Stimulated activated CD4-positive, alpha-beta T cell treated with anti-CD3 and anti-CD28 coated beads, Interleukin-1b, Interleukin-23, amount 100 ng/mL, for 1 hour (primary cell): Measurements from ENCODE around the gene CDKN2AIPNL.
"Not testable (repeated sequence)": the region's sequence is repeated elsewhere in the genome, so short reads cannot be mapped to it uniquely, and the experiment has no call there.

Experiments used
- DNase-seq, 2 donors: peaks; one replicate each; pipeline ENCODE4 v3.0.0-alpha.2; 2020; ENCODE audit warnings: low read depth in 2 of 2

CDKN2AIPNL gene

GRCh38 chr5:134438721-134439123 is 27.0 kb upstream of the CDKN2AIPNL start:
- no peak for DNase-seq

DNA sequence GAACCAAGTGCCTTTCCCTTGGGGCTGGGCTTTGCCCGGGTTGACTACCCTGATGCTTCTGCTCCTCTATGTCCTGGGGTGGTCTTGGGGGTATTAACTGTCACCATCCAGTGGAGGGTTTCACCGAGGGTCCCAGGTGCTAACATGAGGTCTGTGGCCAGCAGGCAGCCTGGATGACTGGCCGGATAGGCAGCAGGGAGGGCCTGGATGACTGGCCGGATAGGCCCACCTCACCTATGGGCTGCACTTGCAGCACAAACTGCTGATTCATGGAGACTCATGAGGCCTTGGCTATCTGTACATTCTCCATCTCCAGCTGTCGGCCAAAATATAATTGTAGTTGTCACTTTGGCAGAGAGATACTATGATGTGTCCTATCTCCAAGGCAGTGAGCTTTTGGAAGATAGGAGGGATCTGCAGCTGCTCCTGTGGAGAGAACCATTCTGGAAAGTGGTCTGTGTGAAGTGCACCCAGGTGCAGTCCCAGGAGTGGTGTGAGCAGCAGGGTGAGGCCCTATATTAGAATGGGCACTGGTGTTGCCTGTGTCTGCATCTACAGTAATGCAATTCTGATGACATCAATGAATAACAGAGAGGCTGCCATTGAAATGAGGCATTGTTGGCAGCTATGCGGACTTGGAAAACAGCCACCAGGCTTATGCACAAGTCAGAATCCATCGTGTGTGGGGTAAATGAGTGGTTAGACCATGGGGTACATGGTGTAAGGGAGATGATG is 26.3 kb upstream of the CDKN2AIPNL start:
- DNase-seq: no peak

GRCh38 chr5:134437340-134437846 is 25.7 kb upstream of the CDKN2AIPNL start:
- DNase-seq: no peak

- no peak for DNase-seq
These were observed 25.1 kb upstream of the CDKN2AIPNL start for GRCh38 chr5:134436523-134437339.

DNA sequence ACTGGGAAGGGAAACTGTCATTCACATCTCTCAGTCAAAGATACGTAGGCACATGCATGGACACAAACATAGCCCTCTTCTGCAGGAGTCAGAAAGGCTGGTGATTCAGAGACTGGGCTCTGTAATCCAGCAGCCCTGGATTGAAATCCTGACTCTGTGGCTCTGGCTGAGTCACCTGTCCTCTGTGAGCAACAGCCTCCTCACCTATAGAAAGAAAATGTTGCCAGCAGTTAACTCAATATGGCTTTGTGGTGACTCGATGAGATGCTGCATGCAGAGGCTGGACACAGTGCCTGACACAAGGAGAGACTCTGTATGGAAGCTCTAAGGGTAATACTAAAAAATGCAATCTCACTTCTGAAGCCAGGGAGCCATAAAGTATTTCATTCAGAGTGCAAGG is 23.9 kb upstream of the CDKN2AIPNL start:
- no peak for DNase-seq

DNA sequence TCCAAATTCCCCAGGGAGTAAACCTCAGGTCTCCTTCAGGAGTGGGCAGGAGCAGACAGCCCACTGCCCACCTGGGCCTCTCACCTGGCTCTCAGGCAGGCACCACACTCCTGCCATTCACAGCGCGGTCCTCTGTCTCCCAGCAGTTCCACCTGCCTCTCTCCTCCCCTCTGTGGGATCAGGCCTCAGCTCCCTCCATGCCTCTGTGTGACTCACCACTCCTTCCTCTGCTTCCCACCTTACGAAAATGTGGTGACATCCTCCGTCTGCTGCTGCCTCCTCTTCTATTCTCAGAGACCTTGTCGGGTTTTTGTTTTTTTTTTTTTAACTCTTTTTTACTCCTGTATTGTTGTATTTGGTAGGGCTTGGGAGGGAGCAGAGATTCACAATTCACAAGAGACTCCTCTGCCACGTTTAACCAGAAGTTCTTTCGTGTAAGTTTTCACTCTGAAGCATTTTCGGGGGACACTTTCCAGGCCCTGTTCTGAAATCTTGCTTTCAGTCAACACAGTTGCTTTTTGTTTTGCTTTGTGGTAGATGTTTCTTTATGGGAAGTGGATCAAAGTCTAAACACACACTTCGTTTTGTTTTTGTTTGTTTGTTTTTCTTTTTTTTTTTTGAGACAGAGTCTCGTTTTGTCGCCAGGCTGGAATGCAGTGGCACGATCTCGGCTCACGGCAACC is 21.1 kb upstream of the CDKN2AIPNL start:
- DNase-seq: no peak

GRCh38 chr5:134432174-134432573 is 20.5 kb upstream of the CDKN2AIPNL start:
- DNase-seq: no peak

GRCh38 chr5:134430001-134430569 is 18.4 kb upstream of the CDKN2AIPNL start:
- no peak for DNase-seq

DNA sequence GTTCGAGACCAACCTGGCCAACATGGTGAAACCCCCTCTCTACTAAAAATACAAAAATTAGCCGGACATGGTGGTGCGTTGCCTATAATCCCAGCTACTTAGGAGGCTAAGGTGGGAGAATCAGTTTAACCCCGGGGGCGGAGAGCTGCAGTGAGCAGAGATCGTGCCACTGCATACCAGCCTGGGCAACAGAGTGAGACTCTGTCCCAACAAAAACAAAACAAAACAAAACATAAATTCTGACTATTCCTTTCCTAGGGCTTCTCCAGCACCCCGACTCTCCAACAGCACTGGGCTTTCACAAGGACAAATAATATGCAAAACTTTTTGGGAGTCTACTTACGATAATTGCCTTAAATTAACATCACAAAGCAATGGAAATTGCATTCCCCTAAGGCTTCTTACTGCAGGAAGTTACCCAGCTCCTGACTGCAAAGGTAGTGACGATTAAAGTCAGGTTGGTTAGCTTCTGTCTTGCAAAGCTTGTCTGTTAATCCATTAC is 15.9 kb upstream of the CDKN2AIPNL start:
- no peak for DNase-seq

DNA sequence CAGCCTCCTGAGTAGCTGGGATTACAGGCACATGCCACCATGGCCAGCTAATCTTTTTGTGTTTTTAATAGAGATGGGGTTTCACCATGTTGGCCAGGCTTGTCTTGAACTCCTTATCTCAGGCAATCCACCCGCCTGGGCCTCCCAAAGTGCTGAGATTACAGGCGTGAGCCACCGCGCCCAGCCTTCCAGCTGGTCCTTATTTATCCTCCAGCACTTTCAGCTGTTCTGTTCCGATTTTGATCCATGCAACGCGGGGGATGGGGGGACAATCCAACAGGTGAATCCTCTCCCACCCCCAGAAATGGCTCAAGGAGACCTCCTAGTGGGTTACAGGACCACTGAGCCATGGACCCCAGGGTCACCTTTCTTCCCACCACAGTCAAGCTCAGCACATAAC is 14.7 kb upstream of the CDKN2AIPNL start:
- DNase-seq: no peak

DNA sequence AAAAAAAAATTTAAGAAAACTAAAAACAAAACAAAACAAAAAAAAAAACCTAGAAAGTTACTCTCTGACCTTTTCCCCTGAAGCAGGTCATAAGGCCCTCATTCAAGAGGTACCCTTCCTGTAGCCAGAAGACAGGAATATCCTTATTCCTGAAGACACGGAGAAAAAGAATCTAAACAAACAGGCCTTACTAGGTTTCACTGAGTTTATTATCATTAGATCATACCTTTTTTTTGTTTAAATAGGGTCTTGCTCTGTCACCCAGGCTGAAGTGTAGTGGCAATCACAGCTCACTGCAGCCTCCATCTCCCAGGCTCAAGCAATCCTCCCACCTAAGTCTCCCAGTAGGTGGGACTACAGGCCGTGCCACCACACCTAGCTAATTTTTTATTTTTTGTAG is 11.7 kb upstream of the CDKN2AIPNL start:
- no peak for DNase-seq

GRCh38 chr5:134422791-134423365 is 11.2 kb upstream of the CDKN2AIPNL start:
- DNase-seq: no peak

DNA sequence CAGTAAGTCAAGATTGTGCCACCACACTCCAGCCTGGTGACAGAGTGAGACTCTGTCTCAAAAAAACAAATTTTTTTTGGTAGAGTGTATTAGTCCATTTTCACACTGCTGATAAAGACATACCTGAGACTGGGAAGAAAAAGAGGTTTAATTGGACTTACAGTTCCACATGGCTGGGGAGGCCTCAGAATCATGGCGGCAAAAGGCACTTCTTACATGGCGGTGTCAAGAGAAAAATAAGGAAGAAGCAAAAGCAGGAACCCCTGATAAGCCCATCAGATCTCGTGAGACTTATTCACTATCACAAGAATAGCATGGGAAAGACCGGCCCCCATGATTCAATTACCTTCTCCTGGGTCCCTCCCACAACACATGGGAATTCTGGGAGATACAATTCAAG is 9.4 kb upstream of the CDKN2AIPNL start:
- not testable (repeated sequence) for DNase-seq

DNA sequence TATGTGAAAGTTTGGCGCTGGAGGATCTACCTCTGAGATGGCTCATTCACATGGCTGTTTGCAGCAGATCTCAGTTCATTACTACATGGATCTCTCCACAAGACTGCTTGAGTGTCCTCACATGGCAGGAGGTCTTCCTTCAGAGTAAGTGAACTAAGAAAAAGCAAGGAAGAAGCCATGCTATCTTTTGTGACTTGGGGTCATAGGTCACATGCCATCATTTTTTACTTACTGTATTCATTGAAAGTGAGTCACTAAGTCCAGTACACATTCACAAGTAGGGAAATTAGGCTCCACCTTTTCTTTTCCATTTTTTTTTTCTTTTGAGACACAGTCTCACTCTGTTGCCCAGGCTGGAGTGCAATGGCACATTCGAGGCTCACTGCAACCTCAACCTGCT is 8.7 kb upstream of the CDKN2AIPNL start:
- DNase-seq: no peak

DNA sequence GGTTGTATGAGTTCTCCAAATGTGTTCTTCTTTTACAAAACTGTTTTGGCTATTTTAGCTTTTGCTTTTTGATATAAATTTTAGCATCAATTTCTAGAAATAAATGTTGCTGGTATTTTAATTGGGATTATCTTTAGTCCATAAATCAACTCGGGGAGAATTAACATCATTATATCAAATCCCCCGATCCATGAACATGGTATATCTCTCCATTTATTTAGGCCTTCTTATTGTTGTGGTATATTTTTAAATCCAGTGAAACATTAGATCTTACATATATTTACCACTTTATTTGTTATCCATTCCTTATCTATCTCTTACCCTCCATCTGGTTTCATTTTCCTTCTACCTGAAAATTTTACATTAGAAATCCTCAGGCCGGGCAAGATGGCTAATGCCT is 7.3 kb upstream of the CDKN2AIPNL start:
- DNase-seq: no peak

GRCh38 chr5:134417707-134418106 is 6.0 kb upstream of the CDKN2AIPNL start:
- DNase-seq: no peak

DNA sequence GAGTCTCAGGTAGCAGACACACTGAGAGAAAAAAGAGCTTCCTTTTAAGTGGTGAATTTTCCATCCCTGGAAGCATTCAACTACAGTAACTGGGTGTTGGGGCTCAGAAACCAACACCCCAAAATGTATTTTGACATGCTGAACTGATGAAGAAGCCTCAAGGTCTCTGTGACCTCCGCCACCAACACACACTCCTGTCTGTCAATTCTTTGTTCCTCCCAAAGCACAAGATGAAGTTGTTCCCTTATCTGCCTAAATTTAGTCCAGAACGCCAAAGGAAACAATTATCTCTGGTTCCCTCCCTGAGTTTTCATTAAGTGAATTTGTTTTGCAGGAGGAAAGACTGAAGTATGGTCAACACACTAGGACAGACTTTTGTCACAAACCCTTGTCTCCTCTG is 1.4 kb upstream of the CDKN2AIPNL start:
- DNase-seq: no peak

- DNase-seq: no peak
These were observed 494 bp downstream of the CDKN2AIPNL start for GRCh38 chr5:134411228-134411545.

GRCh38 chr5:134410822-134411221 is 859 bp downstream of the CDKN2AIPNL start:
- DNase-seq: no peak

- no peak for DNase-seq
These were observed 2.4 kb downstream of the CDKN2AIPNL start for GRCh38 chr5:134409321-134409720.

DNA sequence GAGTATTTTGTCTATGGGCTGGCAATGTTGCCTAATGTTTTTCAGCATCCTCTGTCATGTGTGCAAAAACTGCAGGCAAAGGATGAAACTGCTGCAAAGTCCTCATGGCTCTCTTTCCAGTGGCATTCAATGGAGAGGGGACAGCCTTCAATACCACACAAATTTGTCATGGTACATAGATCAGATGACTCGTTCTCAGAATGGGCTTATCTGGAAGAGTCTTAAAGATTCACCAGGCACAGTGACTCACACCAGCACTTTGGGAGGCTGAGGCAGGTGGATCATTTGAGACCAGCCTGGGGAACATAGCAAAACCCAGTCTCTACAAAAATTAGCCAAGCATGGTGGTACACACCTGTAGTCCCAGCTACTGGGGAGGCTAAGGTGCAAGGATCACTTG is 5.3 kb downstream of the CDKN2AIPNL start:
- DNase-seq: no peak

DNA sequence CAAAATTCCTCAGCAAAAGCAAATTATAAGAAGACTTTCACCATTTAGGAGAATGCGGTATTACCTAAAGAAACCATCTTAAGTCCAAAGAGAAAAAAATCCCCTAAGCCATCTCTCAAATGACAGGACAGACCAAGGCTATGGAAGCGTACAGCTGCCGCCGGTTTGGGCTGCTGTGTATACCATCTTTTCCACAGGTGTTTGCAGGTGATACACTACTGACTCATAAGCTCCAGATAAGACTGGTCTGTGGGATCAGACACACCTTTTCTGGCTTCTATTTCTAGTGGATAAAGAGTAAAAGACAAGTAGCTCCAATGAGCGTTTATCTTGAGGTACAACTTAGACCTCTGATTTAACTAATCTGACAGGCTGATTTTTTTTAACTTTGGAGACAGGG is 7.7 kb downstream of the CDKN2AIPNL start:
- no peak for DNase-seq
